MM.1S (cell line): Measurements from ENCODE around the gene STK32A.

Experiments used
- CTCF ChIP-seq: fragments of 300-600 bp; sonication (generic); IDR thresholded peaks from 2 replicates; pipeline ENCODE4 v1.5.1; 2016; ENCODE audit warnings: antibody characterized with exemption, low read length, mixed read lengths
- EZH2 ChIP-seq: fragments of 300-600 bp; sonication (generic); optimal IDR thresholded peaks from 2 replicates; pipeline ENCODE3; 2017; ENCODE audit warnings: low read depth, mild to moderate bottlenecking, antibody characterized with exemption, low read length, mixed read lengths
- EZH2phosphoT487 ChIP-seq: fragments of 300-600 bp; sonication (generic); IDR thresholded peaks from 2 replicates; pipeline ENCODE4 v1.6.1; 2018; ENCODE audit warnings: antibody characterized with exemption, low read length

GRCh38 chr5:147187099-147187540, 47.7 kb upstream of the STK32A start:
- TF ChIP-seq CTCF (no peak), EZH2 (no peak), EZH2phosphoT487 (no peak)
